ENCODE data around the gene ZDHHC3. TPM values are rescaled to one million over a fixed set of nuclear protein-coding genes. Genes with fewer than 3 reads are reported as not detected.
"Not testable (repeated sequence)": the region's sequence is repeated elsewhere in the genome, so short reads cannot be mapped to it uniquely, and the experiment has no call there.

ZDHHC3 gene
- total RNA-seq, 1 donor from 2014 or later: 35.6 TPM

- no peak for ATAC-seq (ENCODE audit: poor library complexity)
- DNase-seq: no peak
- intact Hi-C loops (cut with DNase I): no loop called here
Observed at GRCh38 chr3:45001738-45002137, 25.8 kb upstream of the ZDHHC3 start.

DNA sequence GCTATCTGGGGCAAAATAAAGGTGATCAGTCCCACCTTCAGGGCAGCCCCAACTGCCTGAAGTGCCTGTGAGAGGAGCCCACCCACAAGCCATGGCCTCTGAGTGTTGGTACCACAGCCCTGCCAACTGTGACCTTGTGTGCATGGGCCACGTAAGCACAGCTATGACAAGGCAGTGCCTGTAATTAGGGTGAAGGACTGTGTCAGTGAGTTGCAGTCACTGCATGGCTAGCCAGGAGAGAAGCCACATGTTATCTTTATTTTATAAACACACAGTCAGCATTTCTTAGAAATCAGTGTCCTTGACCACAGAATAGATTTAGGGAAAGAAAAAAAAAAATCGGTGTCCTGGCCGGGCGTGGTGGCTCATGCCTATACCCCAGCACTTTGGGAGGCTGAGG, 24.8 kb upstream of the ZDHHC3 start:
- no peak for ATAC-seq (ENCODE audit: poor library complexity)
- intact Hi-C loops (cut with DNase I): no loop called here
- DNase-seq: no peak

DNA sequence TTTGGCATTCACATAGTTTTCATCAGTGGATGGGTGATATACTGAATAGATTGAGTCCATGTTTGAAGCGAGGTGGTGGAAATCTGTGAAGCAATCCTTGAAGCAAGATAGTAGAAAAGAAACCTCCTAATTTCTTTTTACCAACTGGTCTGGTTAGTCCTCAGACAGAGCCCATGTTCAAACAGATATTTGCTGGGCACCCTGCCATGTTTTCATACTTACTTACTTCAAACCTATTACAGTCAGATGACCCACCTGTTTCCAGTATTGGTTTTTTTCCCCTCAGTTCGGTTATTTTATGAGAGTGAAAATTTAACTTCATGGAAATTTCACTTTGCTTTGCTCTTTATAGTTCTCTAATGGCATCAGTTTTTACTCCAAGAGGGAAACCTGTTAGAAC, 23.8 kb upstream of the ZDHHC3 start:
- ATAC-seq (ENCODE audit: poor library complexity) (no peak), DNase-seq (no peak)
- intact Hi-C loops (cut with DNase I): no loop called here

DNA sequence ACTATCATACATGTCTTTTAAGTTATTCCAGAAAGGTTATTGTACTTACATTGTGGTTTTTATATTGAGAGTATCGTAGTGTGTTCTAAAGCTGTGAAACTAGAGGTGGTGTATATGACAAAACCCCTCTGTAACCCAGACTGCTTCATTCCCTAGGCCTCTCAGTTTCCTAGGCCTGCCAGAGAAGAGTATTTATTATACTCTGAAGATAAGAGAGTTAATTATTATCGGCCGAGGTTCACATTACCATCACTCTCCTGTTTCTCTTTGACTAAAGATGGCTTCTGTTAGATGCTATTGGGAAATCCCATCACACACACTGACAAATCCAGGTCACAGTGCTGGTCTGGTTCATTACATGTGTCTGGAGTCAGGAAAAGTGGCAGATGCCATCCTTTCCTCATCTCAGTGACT, 20.6 kb upstream of the ZDHHC3 start:
- DNase-seq (no peak), ATAC-seq (ENCODE audit: poor library complexity) (no peak)
- intact Hi-C loops (cut with DNase I): no loop called here

- ATAC-seq (ENCODE audit: poor library complexity) (peak; percentile 77), DNase-seq (no peak)
- intact Hi-C loops (cut with DNase I): no loop called here
Observed at GRCh38 chr3:44995142-44995770, 19.3 kb upstream of the ZDHHC3 start.

DNA sequence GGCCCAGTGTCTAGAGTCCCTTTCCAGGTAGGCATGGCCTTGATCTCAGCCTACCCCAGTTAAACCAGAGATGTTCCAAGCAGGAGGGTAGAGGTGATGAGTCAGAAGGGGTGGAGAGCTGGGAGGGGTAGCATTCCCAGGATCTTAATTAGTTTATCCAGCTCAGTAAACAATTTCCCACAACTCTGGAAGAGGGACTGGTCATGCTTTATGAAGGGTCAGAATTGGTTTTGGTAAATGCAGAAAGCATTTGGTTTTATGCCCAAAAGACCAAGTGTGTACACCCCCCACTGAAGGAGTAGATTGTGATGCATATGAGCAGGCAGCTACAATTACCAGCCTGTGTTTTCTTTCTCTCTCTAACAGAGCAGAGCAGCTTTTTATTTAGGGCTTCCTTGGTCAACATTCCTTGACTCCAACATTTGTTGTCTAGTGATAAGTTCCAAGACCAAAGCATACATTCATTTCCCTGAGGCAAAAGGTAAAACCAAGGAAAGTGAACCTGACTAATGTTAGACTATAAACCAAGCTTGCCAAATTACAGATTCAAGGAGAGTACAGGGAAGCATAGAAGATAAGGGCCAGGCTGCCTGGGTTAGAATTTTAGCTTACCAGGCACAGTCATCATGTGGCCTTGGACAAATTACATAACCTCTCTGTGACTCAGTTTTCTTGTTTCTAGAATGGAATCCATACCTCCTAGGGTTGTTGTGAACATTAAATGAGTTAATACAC, 17.7 kb upstream of the ZDHHC3 start:
- intact Hi-C loops (cut with DNase I): no loop called here
- no peak for DNase-seq
- ATAC-seq (ENCODE audit: poor library complexity): no peak

GRCh38 chr3:44992555-44993470, 16.8 kb upstream of the ZDHHC3 start:
- intact Hi-C loops (cut with DNase I): no loop called here
- ATAC-seq (ENCODE audit: poor library complexity) (no peak), DNase-seq (no peak)

DNA sequence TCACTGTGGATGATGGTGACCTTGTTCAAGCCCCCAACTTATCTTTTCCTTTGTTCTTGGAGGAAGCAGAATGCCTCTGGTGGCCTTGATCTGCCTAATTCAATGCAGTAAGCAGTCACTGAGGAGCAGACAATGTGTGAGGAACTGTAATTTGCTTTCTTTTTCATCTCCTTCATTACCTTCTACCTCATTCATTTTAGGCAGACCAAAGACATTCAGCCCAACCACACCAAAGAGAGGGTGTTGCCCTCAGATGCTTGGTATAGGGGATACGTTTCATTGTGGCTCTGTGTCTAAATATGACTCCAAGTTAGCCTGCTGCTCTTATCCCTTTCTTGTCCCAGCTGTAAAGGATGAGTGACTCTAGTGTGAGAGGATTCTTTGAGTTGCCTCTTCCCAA, 15.4 kb upstream of the ZDHHC3 start:
- ATAC-seq (ENCODE audit: poor library complexity): no peak
- no peak for DNase-seq
- intact Hi-C loops (cut with DNase I): no loop called here

DNA sequence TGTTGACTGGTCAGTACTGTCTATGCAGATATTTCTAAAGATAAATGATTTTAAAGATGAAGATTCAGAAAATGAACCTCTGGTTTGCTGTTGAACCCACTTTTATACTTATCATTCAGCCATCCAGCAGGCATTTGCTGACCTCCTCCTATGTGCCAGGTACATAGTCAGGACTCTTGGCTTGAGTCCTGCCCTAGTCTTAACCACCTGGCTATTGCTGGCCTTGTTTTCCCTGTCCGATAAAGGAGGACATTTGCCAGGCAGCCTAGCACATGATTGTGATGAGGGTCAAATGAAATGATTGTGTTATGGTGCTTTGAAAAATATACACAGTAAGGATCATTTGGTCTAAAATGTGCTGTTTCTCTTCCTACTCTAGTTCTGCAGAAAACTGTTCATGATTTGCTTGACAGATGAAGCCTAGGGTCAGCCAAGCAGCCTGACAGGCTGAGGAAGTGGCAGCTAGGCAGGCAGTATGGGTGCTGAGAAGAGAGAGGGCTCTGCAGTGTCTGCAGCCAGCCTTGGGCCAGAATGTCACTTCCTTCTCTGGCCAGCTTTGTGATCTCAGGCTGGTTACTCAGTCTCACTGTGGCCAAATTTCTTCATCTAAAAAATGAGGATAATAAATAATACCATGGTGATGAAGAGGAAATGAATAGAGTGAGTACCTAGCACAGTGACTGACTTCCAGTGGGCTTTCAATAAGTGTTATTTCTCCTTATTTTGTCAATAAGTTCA, 13.8 kb upstream of the ZDHHC3 start:
- intact Hi-C loops (cut with DNase I): no loop called here
- no peak for DNase-seq
- peak; percentile 65 for ATAC-seq (ENCODE audit: poor library complexity)

GRCh38 chr3:44989141-44989540, 13.2 kb upstream of the ZDHHC3 start:
- no peak for ATAC-seq (ENCODE audit: poor library complexity)
- intact Hi-C loops (cut with DNase I): no loop called here
- DNase-seq: no peak

GRCh38 chr3:44988073-44988472, 12.1 kb upstream of the ZDHHC3 start:
- ATAC-seq (ENCODE audit: poor library complexity) (no peak), DNase-seq (no peak)
- intact Hi-C loops (cut with DNase I): no loop called here

- DNase-seq (no peak), ATAC-seq (ENCODE audit: poor library complexity) (no peak)
- intact Hi-C loops (cut with DNase I): no loop called here
Observed at GRCh38 chr3:44987332-44987731, 11.4 kb upstream of the ZDHHC3 start.

- intact Hi-C loops (cut with DNase I); ATAC-seq (ENCODE audit: poor library complexity); DNase-seq: not testable (repeated sequence)
Observed at GRCh38 chr3:44986330-44986729, 10.4 kb upstream of the ZDHHC3 start.

DNA sequence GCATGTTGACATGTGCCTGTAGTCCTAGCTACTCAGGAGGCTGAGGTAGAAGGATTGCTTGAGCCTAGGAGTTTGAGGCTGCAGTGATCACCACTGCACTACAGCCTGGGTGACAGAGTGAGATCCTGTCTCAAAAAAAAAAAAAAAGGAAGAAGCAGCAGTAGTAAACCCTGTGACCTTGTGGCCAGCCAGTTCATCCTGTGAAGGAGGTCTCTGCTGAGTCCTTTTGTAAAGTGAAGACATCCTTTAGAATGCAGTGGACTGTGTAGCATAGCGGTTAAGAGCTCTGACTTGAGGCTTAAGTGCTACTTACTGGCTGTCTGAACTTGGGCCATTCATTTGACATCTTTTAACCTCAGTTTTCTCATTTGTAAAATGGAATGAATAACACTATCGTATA, 8.4 kb upstream of the ZDHHC3 start:
- intact Hi-C loops (cut with DNase I): no loop called here
- DNase-seq (no peak), ATAC-seq (ENCODE audit: poor library complexity) (no peak)

- DNase-seq (no peak), ATAC-seq (ENCODE audit: poor library complexity) (peak; percentile 68)
- intact Hi-C loops (cut with DNase I): no loop called here
Observed at GRCh38 chr3:44983484-44983941, 7.5 kb upstream of the ZDHHC3 start.

- intact Hi-C loops (cut with DNase I): no loop called here
- DNase-seq (no peak), ATAC-seq (ENCODE audit: poor library complexity) (no peak)
Observed at GRCh38 chr3:44982817-44983216, 6.8 kb upstream of the ZDHHC3 start.

GRCh38 chr3:44981751-44982150, 5.8 kb upstream of the ZDHHC3 start:
- ATAC-seq (ENCODE audit: poor library complexity): no peak
- intact Hi-C loops (cut with DNase I): no loop called here

GRCh38 chr3:44981220-44981619, 5.2 kb upstream of the ZDHHC3 start:
- DNase-seq: no peak
- intact Hi-C loops (cut with DNase I): no loop called here
- no peak for ATAC-seq (ENCODE audit: poor library complexity)

More at GRCh38 chr3:44981751-44982150, 5.8 kb upstream of the ZDHHC3 start:
- no peak for DNase-seq

- intact Hi-C loops (cut with DNase I): no loop called here
- no peak for ATAC-seq (ENCODE audit: poor library complexity)
- no peak for DNase-seq
Observed at GRCh38 chr3:44974416-44974815, 1.6 kb downstream of the ZDHHC3 start.

Data from Right ventricle myocardium superior (tissue), 1 donor.